ENCODE measurements around the gene B4GALT4. TPM values are rescaled to one million over a fixed set of nuclear protein-coding genes. Genes with fewer than 3 reads are reported as not detected.
A peak's percentile ranks its signal among the peaks of the same experiment; 100 is the strongest.

Gene B4GALT4
- total RNA-seq, 5 donors from 2014 or later (not counting 1 experiment from before 2014, with no cell fraction given) = 14.0 to 33.7 (median 18.2) TPM

- H3K4me3 Mint-ChIP-seq = no peak overlapping the region
- no peak for DNase-seq
- POLR2A ChIA-PET = interaction anchor here in 1 of 2 donors (0.6 to 1.3 kb wide), 2 partner anchors 16 to 238 kb away, joined by 3 read pairs; partner anchors contain the start of genes B4GALT4 and TMEM39A
Measured at GRCh38 chr3:119225121-119225520, 15.6 kb downstream of the B4GALT4 start.

GRCh38 chr3:119223511-119223910 lies 17.2 kb downstream of the B4GALT4 start:
- Mint-ChIP-seq H3K36me3 (peaks cover 57% of the 10 kb centered on the region), H3K9me3 (no peaks in the 10 kb centered on the region), H3K4me3 (no peak overlapping the region), H3K27ac (peak overlapping the region; percentile 35 to 58), H3K4me1 (peaks cover 51 to 69% (median 60%) of the 10 kb centered on the region in 3 donors), H3K27me3 (no peaks in the 10 kb centered on the region)
- Histone ChIP-seq H3K27ac (ENCODE audit: low read length) (no peak overlapping the region), H3K4me1 (ENCODE audit: control insufficient read depth in 1 of 2, extremely low read depth in 1 of 2, insufficient read depth in 2 of 2, low read length in 2 of 2) (peaks cover 13 to 16% of the 10 kb centered on the region in 2 experiments), H3K4me3 (ENCODE audit: control insufficient read depth in 1 of 2, extremely low read depth in 1 of 2, low read length in 1 of 2) (no peak overlapping the region), H3K27me3 (replicated peaks in 1 of 2; ENCODE audit: control insufficient read depth in 2 of 2, extremely low read depth in 1 of 2, insufficient read depth in 2 of 2, low read length in 1 of 2) (no peaks in the 10 kb centered on the region), H3K9me3 (no peaks in the 10 kb centered on the region), H3K36me3 (ENCODE audit: control insufficient read depth in 2 of 2, extremely low read depth in 1 of 2, insufficient read depth in 1 of 2, low read length in 1 of 2) (peaks cover 14 to 61% of the 10 kb centered on the region in 2 donors)
- WGBS (ENCODE audit: insufficient coverage) = 90% methylated on average over 4 of the region's 5 CpGs
- DNase-seq (no peak), ATAC-seq (replicated peaks in 1 of 4) (no peak)
- CTCF ChIA-PET = interaction anchor here in 1 of 2 donors (0.7 to 1.1 kb wide), 3 partner anchors 18 to 130 kb away, joined by 3 to 6 read pairs (median 3); no protein-coding TSS in a partner anchor
- POLR2A ChIA-PET = no interaction called here

More at GRCh38 chr3:119225121-119225520, 15.6 kb downstream of the B4GALT4 start:
- H3K27me3 ChIP-seq (replicated peaks in 1 of 2; ENCODE audit: control insufficient read depth in 2 of 2, extremely low read depth in 1 of 2, insufficient read depth in 2 of 2, low read length in 1 of 2) = no peaks in the 10 kb centered on the region
- H3K27ac ChIP-seq (ENCODE audit: low read length) = no peak overlapping the region
- Mint-ChIP-seq H3K27me3 (no peaks in the 10 kb centered on the region), H3K4me1 (peaks cover 39 to 60% (median 49%) of the 10 kb centered on the region in 3 donors), H3K9me3 (no peaks in the 10 kb centered on the region), H3K27ac (peak overlapping the region in 1 of 2 donors; percentile 45), H3K36me3 (peaks cover 62% of the 10 kb centered on the region)
- peaks cover 14 to 69% of the 10 kb centered on the region in 2 donors for H3K36me3 ChIP-seq (ENCODE audit: control insufficient read depth in 2 of 2, extremely low read depth in 1 of 2, insufficient read depth in 1 of 2, low read length in 1 of 2)
- CTCF ChIA-PET = interaction anchor here (0.6 to 1.2 kb wide), 5 partner anchors 10 to 341 kb away, joined by 3 to 6 read pairs (median 5); partner anchors contain the start of gene B4GALT4 (in 1 of the 2)
- ATAC-seq (replicated peaks in 1 of 4) = no peak
- H3K4me1 ChIP-seq (ENCODE audit: control insufficient read depth in 1 of 2, extremely low read depth in 1 of 2, insufficient read depth in 2 of 2, low read length in 2 of 2) = peaks cover 3 to 5% of the 10 kb centered on the region in 2 experiments
- no CpG with 5 or more reads among the region's 3 CpGs for WGBS (ENCODE audit: insufficient coverage)
- no peaks in the 10 kb centered on the region for H3K9me3 ChIP-seq
- H3K4me3 ChIP-seq (ENCODE audit: control insufficient read depth in 1 of 2, extremely low read depth in 1 of 2, low read length in 1 of 2) = no peak overlapping the region

- Histone ChIP-seq H3K4me1 (ENCODE audit: control insufficient read depth in 1 of 2, extremely low read depth in 1 of 2, insufficient read depth in 2 of 2, low read length in 2 of 2) (peaks cover 13 to 18% of the 10 kb centered on the region in 2 experiments), H3K36me3 (ENCODE audit: control insufficient read depth in 2 of 2, extremely low read depth in 1 of 2, insufficient read depth in 1 of 2, low read length in 1 of 2) (peaks cover 10 to 61% of the 10 kb centered on the region in 2 donors), H3K4me3 (ENCODE audit: control insufficient read depth in 1 of 2, extremely low read depth in 1 of 2, low read length in 1 of 2) (no peak overlapping the region), H3K27me3 (replicated peaks in 1 of 2; ENCODE audit: control insufficient read depth in 2 of 2, extremely low read depth in 1 of 2, insufficient read depth in 2 of 2, low read length in 1 of 2) (no peaks in the 10 kb centered on the region), H3K27ac (ENCODE audit: low read length) (no peak overlapping the region), H3K9me3 (no peaks in the 10 kb centered on the region)
- Mint-ChIP-seq H3K4me3 (no peak overlapping the region), H3K9me3 (no peaks in the 10 kb centered on the region), H3K36me3 (peaks cover 48% of the 10 kb centered on the region), H3K27me3 (no peaks in the 10 kb centered on the region), H3K27ac (peak overlapping the region; percentile 41 to 82), H3K4me1 (peaks cover 49 to 62% (median 59%) of the 10 kb centered on the region in 3 donors)
- ChIA-PET POLR2A (no interaction called here), CTCF (interaction anchor here in 1 of 2 donors (1.6 kb wide), 1 partner anchor 19 kb away, joined by 3 read pairs; no protein-coding TSS in a partner anchor)
- ATAC-seq (replicated peaks in 1 of 4) = no peak
- 95% methylated on average over 7 of the region's 7 CpGs for WGBS (ENCODE audit: insufficient coverage)
- no peak for DNase-seq
Measured at GRCh38 chr3:119222391-119222790, 18.3 kb downstream of the B4GALT4 start.

GRCh38 chr3:119221779-119222320 lies 18.8 kb downstream of the B4GALT4 start:
- 100% methylated on average over 1 of the region's 2 CpGs for WGBS (ENCODE audit: insufficient coverage)
- DNase-seq (no peak), ATAC-seq (replicated peaks in 1 of 4) (no peak)
- CTCF ChIA-PET = interaction anchor here in 1 of 2 donors (1.6 kb wide), 1 partner anchor 20 kb away, joined by 3 read pairs; no protein-coding TSS in a partner anchor
- Mint-ChIP-seq H3K27me3 (no peaks in the 10 kb centered on the region), H3K36me3 (peaks cover 50% of the 10 kb centered on the region), H3K9me3 (no peaks in the 10 kb centered on the region), H3K4me3 (no peak overlapping the region), H3K4me1 (peaks cover 48 to 57% (median 53%) of the 10 kb centered on the region in 3 donors), H3K27ac (peak overlapping the region; percentile 41 to 82)
- H3K4me3 ChIP-seq (ENCODE audit: control insufficient read depth in 1 of 2, extremely low read depth in 1 of 2, low read length in 1 of 2) = no peak overlapping the region
- peaks cover 13 to 18% of the 10 kb centered on the region in 2 experiments for H3K4me1 ChIP-seq (ENCODE audit: control insufficient read depth in 1 of 2, extremely low read depth in 1 of 2, insufficient read depth in 2 of 2, low read length in 2 of 2)
- POLR2A ChIA-PET = no interaction called here
- no peaks in the 10 kb centered on the region for H3K27me3 ChIP-seq (replicated peaks in 1 of 2; ENCODE audit: control insufficient read depth in 2 of 2, extremely low read depth in 1 of 2, insufficient read depth in 2 of 2, low read length in 1 of 2)
- H3K9me3 ChIP-seq = no peaks in the 10 kb centered on the region
- H3K27ac ChIP-seq (ENCODE audit: low read length) = no peak overlapping the region
- H3K36me3 ChIP-seq (ENCODE audit: control insufficient read depth in 2 of 2, extremely low read depth in 1 of 2, insufficient read depth in 1 of 2, low read length in 1 of 2) = peaks cover 14 to 61% of the 10 kb centered on the region in 2 donors

GRCh38 chr3:119220970-119221667 lies 19.6 kb downstream of the B4GALT4 start:
- no CpG with 5 or more reads among the region's 3 CpGs for WGBS (ENCODE audit: insufficient coverage)
- no peak for ATAC-seq (replicated peaks in 1 of 4)
- ChIA-PET CTCF (interaction anchor here (0.7 to 1.6 kb wide), 2 partner anchors 20 to 79 kb away, joined by 3 read pairs; no protein-coding TSS in a partner anchor), POLR2A (interaction anchor here in 1 of 2 donors (0.5 kb wide), 1 partner anchor 408 kb away, joined by 7 read pairs; no protein-coding TSS in a partner anchor)
- no peak overlapping the region for H3K4me3 ChIP-seq (ENCODE audit: control insufficient read depth in 1 of 2, extremely low read depth in 1 of 2, low read length in 1 of 2)
- DNase-seq = no peak
- Mint-ChIP-seq H3K27me3 (no peaks in the 10 kb centered on the region), H3K4me3 (no peak overlapping the region), H3K36me3 (peaks cover 48% of the 10 kb centered on the region), H3K27ac (peak overlapping the region; percentile 41 to 82), H3K9me3 (no peaks in the 10 kb centered on the region), H3K4me1 (peaks cover 45 to 49% (median 46%) of the 10 kb centered on the region in 3 donors)
- H3K27me3 ChIP-seq (replicated peaks in 1 of 2; ENCODE audit: control insufficient read depth in 2 of 2, extremely low read depth in 1 of 2, insufficient read depth in 2 of 2, low read length in 1 of 2) = no peaks in the 10 kb centered on the region
- H3K4me1 ChIP-seq (ENCODE audit: control insufficient read depth in 1 of 2, extremely low read depth in 1 of 2, insufficient read depth in 2 of 2, low read length in 2 of 2) = peaks cover 12 to 18% of the 10 kb centered on the region in 2 experiments
- peaks cover 14 to 61% of the 10 kb centered on the region in 2 donors for H3K36me3 ChIP-seq (ENCODE audit: control insufficient read depth in 2 of 2, extremely low read depth in 1 of 2, insufficient read depth in 1 of 2, low read length in 1 of 2)
- no peaks in the 10 kb centered on the region for H3K9me3 ChIP-seq
- no peak overlapping the region for H3K27ac ChIP-seq (ENCODE audit: low read length)

GRCh38 chr3:119220198-119220597 lies 20.5 kb downstream of the B4GALT4 start:
- Mint-ChIP-seq H3K27ac (peak overlapping the region; percentile 89 to 93), H3K36me3 (peaks cover 56% of the 10 kb centered on the region), H3K9me3 (no peaks in the 10 kb centered on the region), H3K4me1 (peaks cover 42 to 50% (median 46%) of the 10 kb centered on the region in 3 donors), H3K4me3 (no peak overlapping the region), H3K27me3 (no peaks in the 10 kb centered on the region)
- Histone ChIP-seq H3K36me3 (ENCODE audit: control insufficient read depth in 2 of 2, extremely low read depth in 1 of 2, insufficient read depth in 1 of 2, low read length in 1 of 2) (peaks cover 14 to 67% of the 10 kb centered on the region in 2 donors), H3K27ac (ENCODE audit: low read length) (peak overlapping the region; percentile 52), H3K9me3 (no peaks in the 10 kb centered on the region), H3K4me3 (ENCODE audit: control insufficient read depth in 1 of 2, extremely low read depth in 1 of 2, low read length in 1 of 2) (no peak overlapping the region), H3K4me1 (ENCODE audit: control insufficient read depth in 1 of 2, extremely low read depth in 1 of 2, insufficient read depth in 2 of 2, low read length in 2 of 2) (peaks cover 11 to 18% of the 10 kb centered on the region in 2 experiments), H3K27me3 (replicated peaks in 1 of 2; ENCODE audit: control insufficient read depth in 2 of 2, extremely low read depth in 1 of 2, insufficient read depth in 2 of 2, low read length in 1 of 2) (no peaks in the 10 kb centered on the region)
- WGBS (ENCODE audit: insufficient coverage) = 96% methylated on average over 6 of the region's 7 CpGs
- POLR2A ChIA-PET = no interaction called here
- CTCF ChIA-PET = interaction anchor here (0.5 to 2.3 kb wide), 5 partner anchors 21 to 133 kb away, joined by 3 to 14 read pairs (median 6); no protein-coding TSS in a partner anchor
- DNase-seq = no peak
- ATAC-seq (replicated peaks in 1 of 4) = no peak

Measured in T-cell (primary cell).